Ovary (tissue), 9 donors: ENCODE results near the gene PRR22. TPM values are rescaled to one million over a fixed set of nuclear protein-coding genes. Genes with fewer than 3 reads are reported as not detected.
A peak's percentile ranks its signal among the peaks of the same experiment; 100 is the strongest.

ENCODE experiments used
- DNase-seq, 5 donors: peaks; one replicate each; pipeline ENCODE4 v3.0.0-alpha.2; 2019 to 2020
- H3K27ac ChIP-seq, 2 donors: fragments of 200-600 bp; one replicate each; pipeline versions ENCODE4 v1.5.1 to v1.8.0; 2019 to 2022
- H3K27me3 ChIP-seq: fragments of 200-600 bp; one replicate; pipeline ENCODE4 v1.8.0; 2022
- H3K36me3 ChIP-seq: fragments of 200-600 bp; sonication (generic); one replicate; pipeline ENCODE4 v1.5.1; 2019
- H3K4me1 ChIP-seq: one replicate; pipeline ENCODE4 v1.8.1; 2013; ENCODE audit warnings: mild to moderate bottlenecking, moderate library complexity; ENCODE audit not compliant: insufficient read depth
- H3K4me3 ChIP-seq: fragments of 200-600 bp; sonication (generic); one replicate; pipeline ENCODE4 v1.5.1; 2017
- H3K9me3 ChIP-seq, 2 donors: fragments of 200-600 bp in 1 of 2; sonication (generic) in 1 of 2; one replicate each; pipeline versions ENCODE4 v1.5.1 to v1.8.1; 2013 to 2019; ENCODE audit warnings: mild to moderate bottlenecking in 1 of 2, moderate library complexity in 1 of 2
- EP300 ChIP-seq: sonication (generic); formaldehyde crosslinking; IDR thresholded peaks from one replicate; pipeline ENCODE4 v1.6.1; 2017; ENCODE audit warnings: antibody characterized with exemption
- POLR2A ChIP-seq: fragments of 450-650 bp; IDR thresholded peaks from one replicate; pipeline ENCODE4 v1.6.1; 2017; ENCODE audit warnings: antibody characterized with exemption, mild to moderate bottlenecking, moderate library complexity
- WGBS, 3 donors: extraction: QIAGEN DNeasy Blood & Tissue Kit in 1 of 3; methylation state at CpG; one replicate each; pipeline versions ENCODE4 v1.1.5 to v1.1.7; 2013 to 2017; 5-methylcytosine and 5-hydroxymethylcytosine counted together
- intact Hi-C, 4 donors: fragments of 100-400 bp; cut with DNase I; formaldehyde crosslinking; loops; one replicate each; pipeline versions ENCODE4 v1.11.0 to v1.15.1; 2022 to 2023
- polyA plus RNA-seq, 2 donors: library from polyadenylated mRNA; stranded (reverse); fragments of 200-250 nt in 1 of 2; fragments of 350-450 nt in 1 of 2; fragmentation: Illumina TruSeq in 1 of 2; extraction: RNeasy Lipid Tissue Mini Kit (QIAGEN cat#74804) in 1 of 2; gene quantifications; one replicate each; pipeline ENCODE4 v1.2.3, GENCODE V29; 2013 to 2014
- total RNA-seq, 7 donors: library from RNA; depleted of rRNA in 2 of 7; stranded (reverse); fragments of >200 nt in 2 of 7; fragmentation: NEBNext Ultra II Directional in 3 of 7; extraction: Animal tissue kit (Norgen Biotek cat#: 25700) in 3 of 7; gene quantifications; one replicate each; pipeline versions ENCODE4 v1.1.0 to v1.2.4, GENCODE V29; 2016 to 2023
- TF ChIP-seq, protein P1 (sequence below), 3 donors: fragments of 450-650 bp in 2 of 3; fragments of 200-600 bp in 1 of 3; IDR thresholded peaks; one replicate each; pipeline versions ENCODE4 v1.5.1 to v1.8.0; 2016 to 2022; ENCODE audit warnings: antibody characterized with exemption in 3 of 3, mild to moderate bottlenecking in 1 of 3
- donor health status: DM: no; HTN: no; CAD: no; lungs with moderate emphysema.
- donor health status: DM: no; HTN: no; CAD: no.
- donor health status: Bipolar disorder and iron deficiency.
- donor health status: DM: yes; HTN: yes; CAD: no.
- donor health status: DM: no; HTN: no; CAD: no.
- donor health status: DM: yes; HTN: yes; CAD: no.

PRR22 gene
- total and polyA plus RNA-seq, 9 donors, result 0.24 to 3.8 (median 2.0) TPM; not detected in 1

- H3K4me3 ChIP-seq, result no peak overlapping the region
- TF ChIP-seq EP300 (no peak), POLR2A (no peak)
- TF ChIP-seq, protein P1, sequence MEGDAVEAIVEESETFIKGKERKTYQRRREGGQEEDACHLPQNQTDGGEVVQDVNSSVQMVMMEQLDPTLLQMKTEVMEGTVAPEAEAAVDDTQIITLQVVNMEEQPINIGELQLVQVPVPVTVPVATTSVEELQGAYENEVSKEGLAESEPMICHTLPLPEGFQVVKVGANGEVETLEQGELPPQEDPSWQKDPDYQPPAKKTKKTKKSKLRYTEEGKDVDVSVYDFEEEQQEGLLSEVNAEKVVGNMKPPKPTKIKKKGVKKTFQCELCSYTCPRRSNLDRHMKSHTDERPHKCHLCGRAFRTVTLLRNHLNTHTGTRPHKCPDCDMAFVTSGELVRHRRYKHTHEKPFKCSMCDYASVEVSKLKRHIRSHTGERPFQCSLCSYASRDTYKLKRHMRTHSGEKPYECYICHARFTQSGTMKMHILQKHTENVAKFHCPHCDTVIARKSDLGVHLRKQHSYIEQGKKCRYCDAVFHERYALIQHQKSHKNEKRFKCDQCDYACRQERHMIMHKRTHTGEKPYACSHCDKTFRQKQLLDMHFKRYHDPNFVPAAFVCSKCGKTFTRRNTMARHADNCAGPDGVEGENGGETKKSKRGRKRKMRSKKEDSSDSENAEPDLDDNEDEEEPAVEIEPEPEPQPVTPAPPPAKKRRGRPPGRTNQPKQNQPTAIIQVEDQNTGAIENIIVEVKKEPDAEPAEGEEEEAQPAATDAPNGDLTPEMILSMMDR (IDR thresholded peaks at IDR 0.05), result no peak
- DNase-seq, result no peak
- no peak overlapping the region for H3K27ac ChIP-seq
- intact Hi-C loops, result loop anchor here in 1 of 4 donors (10.0 kb wide), 1 partner anchor 236 kb away; no protein-coding TSS in a partner anchor
- H3K9me3 ChIP-seq, result no peaks in the 10 kb centered on the region
- no peaks in the 10 kb centered on the region for H3K27me3 ChIP-seq
- 90 to 96% (median 92%) methylated on average over 5 of the region's 5 CpGs for WGBS, 3 donors
- H3K36me3 ChIP-seq, result peaks cover 2% of the 10 kb centered on the region
- no peaks in the 10 kb centered on the region for H3K4me1 ChIP-seq
Measured at GRCh38 chr19:5788422-5788821, 3.9 kb upstream of the PRR22 start.

GRCh38 chr19:5787409-5788182, 3.0 kb upstream of the PRR22 start:
- intact Hi-C loops, result loop anchor here in 1 of 4 donors (10.0 kb wide), 1 partner anchor 237 kb away; no protein-coding TSS in a partner anchor
- H3K4me1 ChIP-seq, result no peaks in the 10 kb centered on the region
- peak in 2 of 5 donors; percentile 33 to 35 for DNase-seq
- no peak overlapping the region for H3K4me3 ChIP-seq
- H3K36me3 ChIP-seq, result peaks cover 2% of the 10 kb centered on the region
- H3K9me3 ChIP-seq, result no peaks in the 10 kb centered on the region
- WGBS, 3 donors, result 89 to 92% (median 89%) methylated on average over 30 to 39 of the region's 39 CpGs
- H3K27me3 ChIP-seq, result no peaks in the 10 kb centered on the region
- H3K27ac ChIP-seq, result no peak overlapping the region
- TF ChIP-seq POLR2A (no peak), EP300 (no peak)
- TF ChIP-seq, protein P1 (IDR thresholded peaks at IDR 0.05), result no peak

DNA sequence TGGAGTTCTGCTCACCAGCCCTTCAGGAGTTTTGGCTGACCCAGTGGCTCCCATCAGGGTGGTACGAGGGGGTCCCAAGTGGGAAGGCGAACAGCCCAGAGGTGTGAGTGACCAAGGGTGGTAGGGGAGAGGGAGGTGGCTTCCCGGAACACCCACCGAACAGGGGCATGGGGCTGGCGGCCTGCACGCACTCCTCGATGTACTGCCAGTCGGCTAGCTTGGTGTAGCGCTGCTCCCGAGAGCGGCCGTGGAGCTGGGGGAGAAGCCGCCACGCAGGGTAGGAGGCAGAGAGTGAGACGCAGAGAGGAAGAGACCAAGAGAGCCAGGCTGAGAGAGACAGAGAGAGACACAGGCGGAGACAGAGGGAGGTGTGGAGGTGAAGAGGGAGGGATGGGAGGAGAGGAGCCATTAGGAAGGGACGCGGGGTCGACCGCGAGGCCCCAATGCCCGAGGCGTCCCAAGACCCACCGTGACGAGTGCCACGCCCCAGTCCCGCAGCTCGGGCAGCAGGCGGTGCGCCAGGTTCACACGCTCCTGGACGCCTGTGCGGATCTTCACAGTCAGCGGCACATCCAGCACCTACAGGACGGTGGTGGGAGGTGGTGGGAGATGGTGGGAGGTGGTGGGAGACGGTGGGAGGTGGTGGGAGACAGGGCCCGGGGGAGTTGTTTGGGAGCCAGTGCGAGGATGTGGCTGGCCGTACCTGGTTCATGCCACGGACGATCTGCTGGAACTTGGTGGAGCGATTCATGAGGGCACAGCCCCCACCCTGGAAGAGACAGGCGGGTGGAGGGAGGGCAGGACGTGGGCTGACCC, 2.3 kb upstream of the PRR22 start:
- TF ChIP-seq EP300, result no peak
- TF ChIP-seq, protein P1 (IDR thresholded peaks at IDR 0.05), result no peak
- no peak for TF ChIP-seq POLR2A
- WGBS, 3 donors, result 87 to 91% (median 89%) methylated on average over 44 of the region's 44 CpGs
- H3K4me3 ChIP-seq, result no peak overlapping the region
- H3K4me1 ChIP-seq, result no peaks in the 10 kb centered on the region
- intact Hi-C loops, result loop anchor here in 1 of 4 donors (10.0 kb wide), 1 partner anchor 238 kb away; no protein-coding TSS in a partner anchor
- H3K27ac ChIP-seq, result no peak overlapping the region
- no peaks in the 10 kb centered on the region for H3K27me3 ChIP-seq
- H3K36me3 ChIP-seq, result peaks cover 2% of the 10 kb centered on the region
- no peaks in the 10 kb centered on the region for H3K9me3 ChIP-seq
- peak in 2 of 5 donors; percentile 31 to 32 for DNase-seq

- TF ChIP-seq, protein P1 (IDR thresholded peaks at IDR 0.05), result no peak
- TF ChIP-seq EP300 (no peak), POLR2A (no peak)
- Histone ChIP-seq H3K27ac (no peak overlapping the region), H3K4me1 (no peaks in the 10 kb centered on the region), H3K4me3 (no peak overlapping the region), H3K36me3 (peaks cover 2% of the 10 kb centered on the region), H3K9me3 (no peaks in the 10 kb centered on the region), H3K27me3 (no peaks in the 10 kb centered on the region)
- WGBS, 3 donors, result 88 to 89% (median 89%) methylated on average over 37 of the region's 37 CpGs
- DNase-seq, result peak in 1 of 5 donors; percentile 18
- intact Hi-C loops, result loop anchor here in 1 of 4 donors (10.0 kb wide), 1 partner anchor 239 kb away; no protein-coding TSS in a partner anchor
Measured at GRCh38 chr19:5785423-5785822, 877 bp upstream of the PRR22 start.
